GM12801 (cell line): Measurements from ENCODE around the gene RPS2.

Experiments
- CTCF ChIP-seq: IDR thresholded peaks from one replicate; pipeline ENCODE4 v1.5.1; 2011; ENCODE audit warnings: control low read depth; ENCODE audit not compliant: insufficient read length; ENCODE audit errors: extremely low read depth

Gene RPS2

GRCh38 chr16:1917665-1918350 lies 46.8 kb downstream of the RPS2 start:
- TF ChIP-seq CTCF: no peak

DNA sequence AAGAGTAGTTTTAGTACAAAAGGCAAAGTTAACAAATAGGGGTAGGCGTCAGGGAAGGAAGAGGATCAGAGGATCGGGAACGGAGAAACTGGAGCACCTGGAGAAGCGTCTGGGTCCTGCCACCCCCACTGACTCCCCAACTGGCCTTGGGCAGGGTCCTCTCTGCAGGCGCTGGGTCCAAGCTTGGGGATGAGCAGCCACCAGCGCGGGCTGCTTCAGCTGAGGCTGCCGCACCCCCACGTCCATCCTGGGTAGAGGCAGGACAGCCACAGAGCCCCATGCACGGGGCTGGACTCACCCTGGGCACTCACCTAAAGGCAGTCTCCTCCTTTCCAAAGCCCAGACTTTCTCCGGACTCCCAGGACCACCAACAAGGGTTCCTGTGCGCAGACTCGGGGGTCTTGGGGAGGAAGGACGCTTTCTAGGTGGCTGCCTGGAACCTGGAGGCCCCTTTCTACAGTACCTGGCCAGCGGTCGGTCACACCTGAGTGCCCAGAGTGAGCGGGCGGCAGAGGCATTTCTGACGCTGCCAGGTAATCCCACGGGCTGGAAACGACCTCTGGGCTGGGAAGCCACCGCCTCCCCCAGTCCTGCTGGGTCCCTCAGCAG lies 47.5 kb downstream of the RPS2 start:
- TF ChIP-seq CTCF: no peak

GRCh38 chr16:1916640-1916990 lies 48.0 kb downstream of the RPS2 start:
- no peak for TF ChIP-seq CTCF

- no peak for TF ChIP-seq CTCF
These were observed 48.6 kb downstream of the RPS2 start for GRCh38 chr16:1915732-1916639.

- no peak for TF ChIP-seq CTCF
These were observed 49.6 kb downstream of the RPS2 start for GRCh38 chr16:1914988-1915387.

- no peak for TF ChIP-seq CTCF
These were observed 50.5 kb downstream of the RPS2 start for GRCh38 chr16:1914084-1914608.
